Stimulated activated CD4-positive, alpha-beta T cell treated with anti-CD3 and anti-CD28 coated beads, Interleukin-4, amount 100 ng/mL, for 48 hours (primary cell): ENCODE measurements around the gene ADAM19.

Experiments
- DNase-seq, 2 donors: peaks; one replicate each; pipeline ENCODE4 v3.0.0-alpha.2; 2020; ENCODE audit warnings: low read depth in 2 of 2

The ADAM19 gene

DNA sequence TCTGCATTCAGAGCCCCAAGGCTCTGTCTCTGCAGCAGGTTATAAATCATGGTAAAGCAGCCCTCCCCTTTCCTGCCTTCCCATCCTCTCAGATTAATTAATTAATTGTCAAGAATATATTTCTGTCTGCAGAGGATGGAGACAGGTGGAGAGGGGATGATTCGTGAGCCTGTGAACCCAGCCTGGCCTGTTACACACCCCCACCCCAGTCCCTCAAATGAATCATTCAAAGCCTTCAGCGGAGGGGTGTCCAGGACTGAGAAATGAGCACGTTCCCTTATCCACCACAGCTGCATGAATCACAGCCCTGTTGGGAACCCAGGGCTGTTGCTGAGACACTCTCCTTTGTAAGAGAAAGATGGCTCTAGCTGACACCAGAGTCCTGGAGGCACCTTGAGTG, 59.6 kb downstream of the ADAM19 start:
- DNase-seq: peak; percentile 25 to 43

DNA sequence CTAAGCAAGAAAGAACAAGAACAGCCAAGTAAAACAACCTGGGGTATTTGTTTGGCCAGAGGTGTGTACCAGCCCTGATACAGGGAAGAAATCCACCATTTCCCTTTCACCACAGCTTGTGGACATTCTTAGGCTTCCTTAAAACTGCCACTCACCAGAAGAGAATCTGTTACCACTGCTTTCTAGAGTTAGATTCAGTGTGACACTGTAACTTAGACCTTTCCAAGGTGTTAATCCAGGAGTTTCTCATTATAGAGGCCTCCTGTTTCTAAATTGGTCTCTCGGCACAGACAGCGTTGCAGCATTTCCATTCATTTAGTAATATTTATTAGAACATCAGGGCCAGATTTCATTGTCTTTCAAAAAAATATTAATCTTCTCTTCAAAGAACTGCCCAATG, 60.6 kb downstream of the ADAM19 start:
- DNase-seq: no peak

DNA sequence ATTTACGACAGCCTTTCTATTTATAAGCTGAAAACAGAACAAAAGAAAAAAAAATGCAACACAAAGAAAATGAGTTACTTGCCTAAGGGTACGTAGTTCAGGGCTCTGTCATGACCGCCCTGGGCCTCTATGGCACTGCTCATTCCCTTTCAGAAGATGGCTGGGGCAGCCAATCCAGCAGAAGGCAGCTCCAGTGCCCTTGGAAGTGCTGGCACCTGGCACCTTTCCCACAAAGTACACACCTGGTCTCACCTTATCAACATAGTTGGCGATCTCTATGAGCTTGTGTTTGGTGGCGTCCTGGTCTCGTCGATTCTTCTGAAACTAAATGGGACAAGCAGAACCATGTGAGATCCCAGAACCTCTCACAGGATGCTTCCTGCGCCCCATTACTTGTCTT, 62.4 kb downstream of the ADAM19 start:
- DNase-seq: no peak

DNA sequence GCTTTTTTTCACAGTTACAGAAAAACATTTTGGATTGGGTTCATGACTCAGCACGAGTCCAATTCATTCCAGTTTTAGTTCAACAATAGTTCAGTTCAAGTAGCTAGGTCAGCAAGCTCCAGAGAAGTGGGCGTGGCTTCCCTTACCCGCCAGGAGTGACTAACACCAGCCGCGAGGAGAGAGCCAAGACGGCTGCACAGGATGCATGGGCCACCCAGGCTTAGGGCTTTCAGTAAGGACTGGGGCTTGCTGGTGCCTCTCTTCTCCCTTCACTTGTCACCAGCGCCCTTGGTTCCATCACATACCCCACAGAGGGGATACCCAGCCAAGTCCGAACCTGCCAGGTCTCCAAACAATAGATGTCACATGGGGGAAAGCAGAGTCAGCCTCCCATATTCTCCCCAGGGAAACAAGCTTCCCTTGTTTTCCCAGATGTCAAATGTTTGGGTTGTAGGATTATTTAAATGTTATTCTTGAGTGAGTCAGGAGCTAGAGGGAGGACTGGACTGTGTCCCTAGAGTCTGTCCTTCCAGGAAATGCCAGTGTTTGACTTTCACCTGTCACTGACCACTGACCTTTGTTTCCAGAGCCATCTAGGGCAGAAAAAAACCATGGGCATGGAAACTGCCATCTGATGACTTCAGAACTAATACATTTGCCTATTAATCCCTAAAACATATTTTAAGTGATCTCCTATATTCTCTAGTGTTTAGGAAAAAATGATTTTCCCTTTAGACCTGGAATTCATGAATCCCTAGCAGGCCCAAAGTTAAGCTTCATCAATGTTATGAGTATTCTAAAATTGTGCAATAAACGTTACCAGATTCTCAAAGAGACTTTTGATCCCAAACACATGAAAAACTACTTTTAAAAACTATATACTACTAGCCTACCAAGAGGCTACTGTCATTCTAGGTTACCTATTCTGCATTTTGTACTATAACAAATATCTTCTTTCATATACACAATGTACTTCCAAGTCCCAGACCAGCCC, 63.6 kb downstream of the ADAM19 start:
- peak; percentile 17 to 38 for DNase-seq

DNA sequence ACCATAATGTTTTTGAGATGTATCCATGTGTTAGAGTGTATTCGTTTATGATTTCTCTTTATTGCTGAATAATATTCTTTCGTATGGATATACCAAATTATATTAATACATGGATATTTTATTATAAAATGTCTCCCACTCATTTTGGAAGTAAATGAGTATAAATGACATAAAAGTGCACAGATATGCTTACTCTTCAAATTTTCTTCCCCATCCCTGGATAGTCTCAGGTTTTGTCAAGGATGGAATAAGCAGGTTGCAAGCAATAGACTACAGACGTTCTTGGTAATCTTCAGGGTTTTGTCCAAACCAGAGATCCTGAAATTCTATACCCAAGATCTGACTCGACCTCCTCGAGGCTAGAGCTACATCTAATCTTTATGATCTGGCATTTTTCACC, 64.9 kb downstream of the ADAM19 start:
- DNase-seq: no peak

DNA sequence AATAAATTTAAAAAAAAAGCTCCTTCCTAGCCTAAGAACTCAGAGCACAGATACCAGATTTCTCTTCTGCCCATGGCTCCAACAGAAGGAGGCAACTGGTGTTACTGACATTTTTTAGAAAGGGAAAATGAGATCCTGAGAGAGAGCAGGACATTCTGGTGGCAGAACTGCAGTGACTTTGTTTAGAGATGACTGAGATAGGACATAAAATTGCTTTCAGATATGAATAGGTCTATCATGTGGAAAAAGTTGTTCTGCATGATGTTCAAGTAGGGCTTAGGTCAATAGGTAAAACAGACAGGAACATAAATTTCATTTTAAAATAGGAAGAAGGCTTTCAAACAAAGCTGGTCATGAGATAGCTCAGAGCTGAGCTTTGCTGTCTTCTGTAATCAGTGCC, 66.0 kb downstream of the ADAM19 start:
- DNase-seq: no peak

DNA sequence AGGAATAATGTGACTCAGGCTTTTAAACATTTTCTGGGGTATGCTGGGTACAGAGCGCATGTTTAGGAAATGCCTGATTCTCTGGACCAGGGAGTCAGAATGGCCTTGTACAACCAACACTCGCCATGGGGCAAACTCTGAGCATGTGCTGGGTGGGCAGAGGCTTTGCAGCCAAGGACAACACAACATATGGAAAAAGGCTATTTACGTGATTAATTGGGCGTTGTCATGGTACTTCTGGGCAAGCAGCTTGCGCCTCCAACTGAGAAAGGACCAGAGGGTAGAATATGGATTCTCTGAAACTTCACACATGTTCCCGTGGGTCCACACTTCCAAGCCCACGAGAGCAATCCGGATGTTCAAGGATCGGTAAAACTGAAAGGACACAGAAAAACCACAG, 66.5 kb downstream of the ADAM19 start:
- DNase-seq: no peak

DNA sequence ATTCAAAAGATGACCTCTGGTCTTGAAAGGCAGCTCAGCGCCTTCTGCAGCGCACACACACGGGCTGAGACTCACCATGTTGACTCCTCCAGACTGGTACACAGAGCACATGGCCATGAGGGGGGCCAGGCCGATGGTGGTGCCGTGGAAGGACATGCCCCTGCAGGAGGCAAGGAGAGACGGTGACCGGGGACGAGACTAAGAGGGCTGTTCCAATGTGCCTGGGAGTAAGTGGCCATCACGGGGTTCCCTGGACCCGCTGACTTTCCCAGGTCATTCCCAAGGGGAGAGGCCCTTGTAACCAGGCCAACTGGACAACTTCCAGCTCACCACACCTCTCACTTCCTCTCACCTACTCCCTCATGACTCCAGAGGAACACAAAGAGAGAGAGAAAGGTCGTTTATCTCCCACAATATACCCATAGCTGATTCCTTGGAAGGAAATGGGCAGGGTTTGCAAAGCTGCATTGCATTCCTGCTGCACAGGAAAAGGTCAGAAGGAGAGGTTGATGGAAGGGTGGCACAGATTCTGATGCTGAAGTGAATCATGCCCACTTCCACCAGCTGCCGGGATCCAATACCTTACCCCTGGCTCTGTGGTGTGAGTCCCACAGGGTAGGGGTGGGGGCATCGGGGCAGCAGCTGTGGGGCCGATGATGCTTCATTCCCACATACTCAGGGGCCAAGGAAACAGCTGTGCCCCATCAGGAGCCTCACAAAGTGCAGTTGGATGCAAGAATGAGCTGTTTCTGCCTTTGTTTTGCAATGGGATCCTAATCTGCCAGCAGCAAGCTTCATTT, 68.4 kb downstream of the ADAM19 start:
- DNase-seq: no peak

DNA sequence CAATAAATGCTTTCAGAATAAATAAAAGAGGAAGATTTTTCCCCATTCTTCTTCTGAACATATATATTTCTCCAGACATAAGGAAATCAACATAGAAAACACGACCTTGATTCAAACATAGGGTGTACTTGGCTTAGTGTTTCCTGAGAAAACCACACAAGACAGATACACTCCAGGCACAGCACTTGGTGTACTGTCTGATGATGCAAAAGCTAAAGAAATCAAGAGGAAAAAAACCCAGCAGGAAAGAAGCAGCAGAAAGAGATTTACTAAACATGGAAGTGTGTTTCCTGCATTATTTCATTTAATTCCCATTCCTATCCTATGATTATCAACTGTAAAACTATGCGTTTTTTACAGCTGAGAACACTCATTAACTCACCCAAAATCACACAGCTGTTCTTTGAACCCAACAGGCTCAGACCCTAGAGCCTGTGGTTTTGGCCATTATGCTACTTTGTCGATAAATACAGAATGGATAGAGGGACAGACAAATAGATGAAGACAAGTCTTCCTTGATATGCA, 69.4 kb downstream of the ADAM19 start:
- DNase-seq: no peak

DNA sequence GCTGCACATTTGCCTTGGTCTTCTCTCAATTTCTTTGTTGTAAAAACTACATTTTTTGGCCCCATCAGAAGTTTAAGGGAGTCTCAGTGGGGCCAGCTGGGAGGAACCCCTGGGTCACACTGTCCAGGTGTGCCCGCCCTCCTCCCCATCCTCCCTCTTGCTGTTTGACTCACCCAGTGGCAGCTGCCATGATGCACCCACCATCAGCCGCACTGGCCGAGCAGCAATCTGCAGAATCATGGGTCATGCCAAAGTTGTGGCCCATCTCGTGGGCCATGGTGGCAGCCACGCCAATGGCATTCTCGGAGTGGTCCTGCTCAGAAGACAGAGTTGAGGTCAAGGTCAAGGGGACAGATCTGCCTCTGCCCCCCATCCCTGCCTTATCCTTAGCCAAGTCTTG, 70.1 kb downstream of the ADAM19 start:
- DNase-seq: no peak

DNA sequence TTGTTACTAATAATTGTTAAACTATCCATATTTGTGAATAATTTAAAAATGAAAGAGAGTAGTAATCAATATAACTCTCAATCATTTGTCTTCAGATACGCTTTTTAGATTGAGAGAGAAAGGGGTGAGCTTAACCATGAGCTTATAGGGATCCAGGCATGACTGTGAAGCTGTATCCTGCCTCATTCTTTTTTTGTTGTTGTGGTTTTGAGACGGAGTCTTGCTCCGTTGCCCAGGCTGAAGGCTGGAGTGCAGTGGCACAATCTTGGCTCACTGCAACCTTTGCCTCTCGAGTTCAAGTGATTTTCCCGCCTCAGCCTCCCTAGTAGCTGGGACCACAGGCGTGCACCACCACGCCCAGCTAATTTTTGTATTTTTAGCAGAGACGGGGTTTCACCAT, 71.5 kb downstream of the ADAM19 start:
- DNase-seq: no peak

DNA sequence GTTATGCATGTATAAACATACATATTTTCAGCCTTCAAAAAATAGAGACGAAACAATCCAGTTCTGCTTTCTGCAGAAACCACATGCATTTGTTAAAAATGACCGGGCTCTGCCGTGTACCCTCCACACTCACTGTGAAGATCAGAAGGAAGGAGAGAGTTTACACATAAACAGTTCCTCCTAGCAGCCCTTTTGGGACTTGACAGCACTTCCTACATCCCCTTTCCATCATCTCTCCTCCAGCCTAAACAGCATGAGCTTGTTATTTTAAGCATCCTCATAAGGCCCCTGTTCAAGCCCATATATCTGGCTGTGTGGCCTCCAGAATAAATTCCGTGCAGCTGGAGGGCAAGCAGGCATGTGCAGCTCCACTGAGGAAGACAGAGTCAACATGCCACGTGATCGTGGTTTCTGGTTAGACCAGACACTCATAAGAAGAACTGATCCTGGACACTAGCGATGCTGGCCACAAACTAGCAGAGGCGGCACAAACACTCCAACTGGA, 73.4 kb downstream of the ADAM19 start:
- no peak for DNase-seq

DNA sequence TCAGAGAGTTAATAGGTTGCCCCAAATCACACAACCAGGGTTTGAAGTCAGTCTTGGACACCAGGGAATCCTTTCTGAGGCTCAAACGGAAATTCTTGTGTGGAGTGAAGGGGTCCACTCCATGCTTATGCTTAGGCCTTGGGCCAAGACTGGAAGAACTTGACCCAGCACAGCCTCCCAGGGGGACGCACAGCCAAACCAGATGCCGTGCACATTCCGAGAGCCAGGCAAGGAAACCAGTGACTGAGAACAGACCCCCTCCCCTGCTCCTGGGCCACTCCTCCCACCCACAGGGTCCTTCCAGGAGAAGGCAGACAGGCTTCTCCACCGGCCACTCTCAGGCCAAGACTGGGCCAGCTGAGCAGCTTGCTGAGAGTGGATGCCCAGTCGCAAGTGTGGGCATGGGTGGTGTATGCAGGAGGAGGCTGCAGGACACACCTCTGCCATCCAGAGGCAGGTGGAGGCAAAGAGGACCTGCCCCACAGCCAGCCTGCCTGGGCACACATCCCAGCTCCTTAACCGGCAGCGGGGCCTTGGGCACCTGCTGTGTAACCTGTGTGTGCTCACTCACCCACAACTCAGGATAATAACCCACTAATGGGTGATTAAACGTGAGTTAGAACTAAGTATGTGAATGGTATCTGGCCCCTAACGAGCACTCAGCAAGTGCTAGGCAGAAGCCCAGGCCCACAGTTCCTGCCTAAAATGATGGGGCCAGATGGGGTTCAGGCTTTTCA, 77.5 kb downstream of the ADAM19 start:
- DNase-seq: no peak

DNA sequence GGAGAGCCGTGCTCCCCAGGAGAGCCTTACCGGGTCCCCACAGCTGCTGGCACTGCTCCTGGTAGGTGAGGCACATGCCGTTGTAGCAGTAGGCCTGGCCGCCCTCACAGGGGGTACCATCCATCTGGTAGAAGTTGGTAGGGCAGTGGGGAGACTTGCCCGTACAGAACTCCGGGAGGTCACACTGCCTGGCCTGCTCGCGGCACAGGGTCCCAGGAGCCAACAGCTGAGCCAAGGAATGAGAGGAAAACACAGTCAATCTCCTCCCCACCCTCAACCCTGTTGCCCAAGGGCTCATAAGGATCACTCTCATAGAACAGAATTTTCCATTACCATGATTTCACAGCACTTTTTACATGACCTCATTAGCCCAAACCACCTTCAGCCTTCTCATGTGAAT, 78.7 kb downstream of the ADAM19 start:
- DNase-seq: no peak

DNA sequence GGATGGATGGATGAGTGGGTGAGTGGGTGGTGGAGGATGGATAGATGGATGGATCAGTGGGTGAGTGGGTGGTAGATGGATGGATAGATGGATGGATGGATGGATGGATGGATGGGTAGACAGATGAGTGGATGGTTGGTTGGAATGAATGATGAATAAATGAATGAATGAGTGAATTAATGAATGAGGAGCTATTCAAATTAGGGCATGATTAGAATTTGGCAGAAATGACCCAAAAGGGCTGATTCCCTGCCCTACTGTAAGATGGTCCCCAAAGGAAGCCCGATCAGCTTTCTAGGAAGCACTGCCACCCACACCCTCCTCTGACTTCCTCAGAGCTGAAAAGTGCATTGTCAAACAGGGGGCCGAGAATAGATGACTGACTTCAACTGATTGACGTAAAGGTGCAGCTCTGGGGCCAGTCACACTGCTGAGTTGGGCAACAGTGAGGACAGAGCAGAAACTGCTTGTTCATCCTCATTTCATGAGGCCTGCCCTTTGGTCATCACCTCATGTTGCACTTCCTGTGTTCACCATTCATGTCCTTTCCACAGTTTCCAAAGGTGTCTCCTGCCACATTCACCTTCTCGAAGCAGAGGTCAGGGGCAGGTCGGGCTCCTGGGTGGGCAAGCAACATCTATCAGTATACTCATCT, 81.3 kb downstream of the ADAM19 start:
- no peak for DNase-seq

DNA sequence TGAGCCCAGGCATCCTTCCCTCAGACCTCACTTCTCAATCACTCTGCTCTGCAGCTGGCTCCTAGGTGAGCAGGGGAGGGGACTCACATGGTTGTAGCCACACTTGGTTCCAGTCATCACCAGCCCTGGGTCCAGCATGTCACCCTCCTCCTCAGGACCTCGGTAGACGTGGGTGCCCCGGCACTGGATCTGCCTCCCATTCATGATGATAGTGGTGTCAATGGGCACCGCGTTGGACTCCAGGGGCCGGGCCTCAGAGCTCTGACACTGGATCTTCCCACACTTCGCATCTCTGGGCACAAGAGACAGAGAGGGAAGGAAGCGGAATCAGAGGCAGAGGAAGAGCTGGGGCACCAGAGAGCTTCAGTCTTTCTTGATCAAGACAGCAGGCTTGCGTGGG, 82.7 kb downstream of the ADAM19 start:
- no peak for DNase-seq

DNA sequence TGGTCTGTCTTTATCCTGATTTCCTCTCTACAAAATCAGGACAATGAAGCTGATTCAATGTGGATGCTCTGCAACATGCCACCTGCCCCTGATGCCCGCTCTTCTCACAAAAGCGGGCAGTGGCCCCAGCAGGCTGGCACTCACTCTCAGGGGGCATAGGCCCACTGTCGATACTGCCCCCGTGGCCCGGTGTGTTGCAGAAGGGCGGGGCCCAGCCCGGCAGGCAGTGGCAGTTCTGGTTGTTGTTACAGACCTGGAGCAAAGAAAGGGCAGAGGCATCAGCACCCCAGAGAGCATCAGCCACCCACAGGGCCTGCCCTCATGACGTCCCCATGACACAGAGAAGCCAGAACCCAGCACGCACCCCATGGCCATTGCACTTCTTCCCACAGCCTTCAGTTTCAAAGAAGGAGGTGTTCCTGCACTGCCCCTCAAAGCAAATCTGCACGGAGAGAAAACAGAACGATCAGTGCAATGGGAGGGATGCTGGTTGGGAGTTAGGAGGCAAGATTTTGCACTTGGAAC, 84.0 kb downstream of the ADAM19 start:
- no peak for DNase-seq

DNA sequence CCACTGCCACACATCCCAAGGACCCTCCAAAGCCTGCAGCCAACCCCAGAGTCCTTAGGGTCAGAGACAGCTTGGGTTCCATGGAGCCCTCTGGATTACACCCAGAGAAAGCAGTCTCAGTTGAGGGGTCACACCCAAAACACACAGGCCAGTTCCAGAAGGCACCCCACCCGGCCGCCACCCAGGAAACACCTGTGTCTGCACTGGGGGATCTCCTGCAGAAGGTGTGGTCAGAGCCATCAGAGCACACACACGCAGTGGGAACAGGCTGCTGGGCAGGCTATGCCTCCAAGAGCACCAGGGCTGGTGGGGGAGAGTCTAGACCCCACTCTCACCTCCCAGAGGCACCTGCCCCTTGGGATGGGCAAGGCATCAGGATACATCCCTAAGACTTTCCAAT, 88.2 kb downstream of the ADAM19 start:
- no peak for DNase-seq

DNA sequence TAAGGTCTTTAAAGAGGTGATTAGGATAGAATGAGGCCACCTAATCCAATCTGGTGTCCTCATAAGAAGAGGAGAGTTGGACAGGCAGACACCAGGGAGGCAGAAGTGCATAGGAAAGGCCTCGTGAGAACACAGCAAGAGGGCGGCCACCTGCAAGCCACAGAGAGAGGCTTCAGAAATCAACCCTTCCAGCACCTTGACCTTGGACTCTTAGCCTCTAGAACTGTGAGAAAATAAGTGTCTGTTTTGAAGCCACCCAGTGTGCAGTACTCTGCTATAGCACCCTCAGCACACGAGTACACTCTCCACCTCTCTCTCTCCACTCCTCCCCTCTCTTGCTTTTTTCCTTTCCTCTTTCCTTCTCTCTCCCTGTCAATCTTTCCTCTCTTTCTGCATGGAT, 88.7 kb downstream of the ADAM19 start:
- no peak for DNase-seq

DNA sequence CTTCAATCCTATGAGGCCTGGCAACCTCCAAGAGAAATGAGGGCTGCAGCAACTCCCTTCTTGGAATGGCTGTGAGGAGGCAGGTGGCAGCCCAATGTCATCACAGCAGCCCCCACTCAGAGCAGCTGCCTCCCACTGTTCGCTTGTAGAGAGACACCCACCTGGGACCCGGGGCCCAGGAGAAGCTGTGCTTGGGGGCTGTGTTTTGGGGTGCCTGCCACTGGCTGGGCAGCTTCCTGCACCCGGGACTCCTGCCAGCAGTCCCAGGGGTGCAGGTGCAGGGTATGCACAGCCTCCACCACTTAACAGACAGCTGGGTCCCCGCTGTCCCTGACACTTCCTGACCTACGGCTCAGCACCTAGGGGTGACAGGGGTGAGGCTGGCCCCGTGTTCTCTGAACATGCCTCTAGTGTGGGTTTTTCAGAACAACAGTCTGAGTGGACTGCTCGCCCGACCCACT, 89.3 kb downstream of the ADAM19 start:
- DNase-seq: no peak

DNA sequence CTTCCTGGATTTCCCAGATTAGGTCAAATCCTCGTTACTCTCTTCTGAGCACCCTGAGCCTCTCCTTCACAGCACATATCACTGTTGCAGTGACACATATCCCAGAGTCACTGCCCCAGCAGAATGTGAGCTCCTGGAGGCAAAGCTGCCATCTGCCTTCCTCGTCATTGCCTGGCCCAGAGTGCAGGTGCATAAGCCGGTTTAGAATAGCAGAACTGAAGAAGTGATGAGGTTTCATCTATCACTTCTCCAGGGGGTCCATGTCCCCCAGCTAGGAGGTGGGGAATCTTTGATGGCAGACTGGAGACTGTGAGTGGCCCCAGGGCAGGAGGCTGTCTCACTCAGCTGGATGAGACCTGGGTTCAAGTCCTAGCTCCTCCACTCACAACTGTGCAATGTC, 89.8 kb downstream of the ADAM19 start:
- no peak for DNase-seq
